CD4-positive, alpha-beta T cell treated with Interleukin-1 beta for 1 hour (primary cell): Measurements from ENCODE around the gene WNT2B.

Experiments
- DNase-seq, 2 donors: peaks; one replicate each; pipeline ENCODE4 v3.0.0-alpha.2; 2020 to 2022

Gene WNT2B

GRCh38 chr1:112505400-112505785 is 3.4 kb upstream of the WNT2B start:
- no peak for DNase-seq

DNA sequence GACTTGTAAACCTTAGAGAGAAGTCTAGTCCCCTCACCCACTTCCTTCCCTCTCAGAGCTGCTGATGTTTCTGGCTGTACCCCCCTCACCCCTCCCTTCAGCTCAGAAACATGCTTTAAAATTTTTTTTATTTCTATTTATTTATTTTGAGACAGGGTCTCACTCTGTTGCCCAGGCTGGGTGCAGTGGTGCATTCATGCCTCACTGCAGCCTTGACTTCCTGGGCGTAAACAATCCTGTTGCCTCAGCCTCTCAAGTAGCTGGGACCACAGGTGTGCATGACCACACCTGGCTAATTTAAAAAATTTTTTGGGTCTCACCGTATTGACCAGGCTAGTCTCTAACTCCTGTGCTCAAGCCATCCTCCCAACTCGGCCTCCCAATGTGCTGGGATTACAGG is 2.9 kb upstream of the WNT2B start:
- DNase-seq, result no peak

DNA sequence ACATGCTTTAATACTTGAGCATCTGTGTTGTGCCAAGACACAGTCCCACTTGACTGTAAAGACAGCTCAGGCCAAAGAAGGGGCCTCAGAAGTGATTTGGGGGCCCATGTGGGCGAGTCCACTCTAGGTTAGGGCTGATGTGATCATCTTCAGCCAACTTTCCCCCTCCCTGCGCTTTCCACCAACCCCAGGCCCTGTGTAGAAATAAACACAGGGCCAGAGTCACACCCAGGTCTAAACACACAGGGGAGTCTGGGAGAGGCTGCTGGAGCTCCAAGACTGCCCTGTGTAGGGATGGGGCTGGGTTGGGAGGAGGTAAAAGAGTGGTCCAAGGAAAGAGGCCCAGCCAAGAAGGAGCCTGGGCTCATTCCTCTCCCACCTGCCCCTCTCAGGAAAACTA is 2.5 kb upstream of the WNT2B start:
- DNase-seq, result no peak

GRCh38 chr1:112506731-112507130 is 2.0 kb upstream of the WNT2B start:
- DNase-seq, result no peak

DNA sequence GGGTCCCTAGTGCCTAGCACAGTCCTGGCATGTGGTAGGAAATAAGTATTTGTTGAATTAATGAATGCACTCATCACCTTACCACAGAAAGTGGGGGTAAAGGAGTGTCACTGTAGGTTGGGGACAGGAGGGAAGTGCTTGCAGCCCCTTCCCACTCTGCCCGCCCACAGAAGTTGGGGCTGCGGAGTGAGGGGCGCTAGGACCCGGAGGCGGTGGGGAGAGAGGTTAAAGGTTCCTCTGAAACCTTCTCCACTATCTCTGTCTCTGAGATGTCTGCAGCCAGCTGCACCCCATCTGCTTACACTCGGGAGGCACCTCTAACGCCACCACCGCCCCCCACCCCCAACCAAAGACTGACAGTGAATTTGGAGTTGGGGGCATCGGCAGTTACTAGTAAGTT is 1.4 kb upstream of the WNT2B start:
- DNase-seq, result no peak

DNA sequence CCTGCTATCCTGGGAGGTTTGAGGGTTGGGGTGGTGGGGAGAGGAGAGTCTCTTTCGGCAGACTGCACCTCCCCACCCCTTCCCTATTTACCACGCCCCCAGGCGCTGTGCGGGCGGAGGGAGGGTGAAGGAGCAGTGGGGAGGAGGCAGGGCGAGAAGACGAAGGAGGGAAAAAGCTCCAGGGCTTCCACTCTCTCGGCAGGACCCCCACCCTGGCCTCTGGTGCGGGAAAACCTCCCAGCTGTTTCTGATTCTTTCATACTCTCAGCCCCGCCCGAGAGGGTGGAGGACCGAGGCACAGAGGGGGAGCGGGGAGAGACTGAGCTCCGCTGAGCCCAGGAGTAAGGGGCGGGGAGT is 866 bp upstream of the WNT2B start:
- DNase-seq, result peak in 1 of 2 donors; percentile 19

GRCh38 chr1:112509005-112509659 is 367 bp downstream of the WNT2B start:
- peak in 1 of 2 donors; percentile 5 for DNase-seq

GRCh38 chr1:112509660-112510178 is 954 bp downstream of the WNT2B start:
- no peak for DNase-seq

GRCh38 chr1:112510340-112510739 is 1.6 kb downstream of the WNT2B start:
- no peak for DNase-seq

- no peak for DNase-seq
Observed at GRCh38 chr1:112511897-112512296, 3.1 kb downstream of the WNT2B start.

GRCh38 chr1:112513112-112513870 is 4.5 kb downstream of the WNT2B start:
- no peak for DNase-seq

- DNase-seq, result no peak
Observed at GRCh38 chr1:112514901-112515300, 6.1 kb downstream of the WNT2B start.

GRCh38 chr1:112515311-112516009 is 6.7 kb downstream of the WNT2B start:
- DNase-seq, result no peak

- DNase-seq, result no peak
Observed at GRCh38 chr1:112516141-112516540, 7.4 kb downstream of the WNT2B start.

GRCh38 chr1:112517231-112517630 is 8.5 kb downstream of the WNT2B start:
- no peak for DNase-seq

GRCh38 chr1:112517646-112518045 is 8.9 kb downstream of the WNT2B start:
- DNase-seq, result no peak

GRCh38 chr1:112518186-112518585 is 9.4 kb downstream of the WNT2B start:
- DNase-seq, result no peak

GRCh38 chr1:112520166-112520565 is 11.4 kb downstream of the WNT2B start:
- DNase-seq, result no peak

DNA sequence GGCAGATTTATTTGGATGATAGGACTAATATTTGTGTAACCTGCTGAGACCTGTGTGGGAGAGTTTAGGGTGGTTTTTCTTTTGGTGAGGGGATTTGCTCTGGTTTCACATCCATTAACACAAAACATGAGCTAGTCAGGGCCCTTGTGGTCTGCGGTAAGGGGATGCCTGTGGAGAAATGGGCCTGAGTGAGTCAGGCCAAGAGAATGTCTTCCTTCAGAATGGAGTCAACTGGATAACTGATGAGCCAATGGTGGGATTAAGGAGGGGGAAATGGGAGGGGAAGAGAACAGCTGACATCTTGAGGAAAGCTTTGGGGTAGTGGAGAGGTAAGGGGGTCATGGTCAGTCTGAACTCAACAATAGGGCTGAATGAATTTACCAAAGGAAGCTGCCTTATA is 13.9 kb downstream of the WNT2B start:
- no peak for DNase-seq

DNA sequence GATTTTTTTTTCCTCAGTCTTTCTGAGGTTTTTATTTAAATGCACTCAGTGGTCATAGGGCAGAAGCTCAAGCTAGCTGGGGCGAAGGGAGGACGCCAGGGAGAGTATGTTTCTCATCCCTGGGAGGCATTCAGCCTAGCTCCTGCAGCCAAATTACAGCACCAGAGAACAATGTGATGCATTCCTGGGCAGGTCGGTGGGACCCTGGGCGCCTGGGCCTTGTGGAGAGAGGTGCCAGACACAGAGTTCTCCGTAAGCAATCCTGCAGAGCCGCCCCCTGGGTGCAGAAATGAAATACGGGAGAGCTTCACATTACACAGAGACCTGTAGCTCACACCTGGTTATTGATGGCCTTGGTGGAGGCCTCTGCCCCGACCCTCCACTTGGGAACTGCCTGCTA is 15.5 kb downstream of the WNT2B start:
- no peak for DNase-seq

GRCh38 chr1:112524986-112525385 is 16.2 kb downstream of the WNT2B start:
- no peak for DNase-seq

GRCh38 chr1:112527266-112528010 is 18.7 kb downstream of the WNT2B start:
- no peak for DNase-seq

DNA sequence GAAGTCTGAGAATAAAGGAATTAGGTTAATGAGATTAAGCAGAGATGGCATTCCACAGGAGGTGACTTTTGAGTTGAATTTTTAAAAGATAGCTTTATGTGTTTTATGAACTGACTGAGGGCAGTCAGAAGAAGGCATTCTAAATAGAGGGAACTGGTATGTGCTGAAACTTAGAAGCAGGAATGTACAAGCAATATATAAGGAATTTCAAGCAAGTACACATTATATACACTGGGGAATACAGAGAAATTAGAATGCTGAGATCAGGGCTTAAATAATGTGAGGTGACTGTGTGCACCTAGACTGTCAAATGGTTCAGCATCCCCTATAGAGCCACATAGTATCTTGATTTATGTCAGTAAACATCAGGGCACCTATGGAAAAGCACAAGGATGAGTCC is 19.3 kb downstream of the WNT2B start:
- no peak for DNase-seq
